OCI-LY1 (cell line): ENCODE data around the gene ECPAS.
"Not testable (repeated sequence)": the region's sequence is repeated elsewhere in the genome, so short reads cannot be mapped to it uniquely, and the experiment has no call there.

Source experiments
- H2AFZ ChIP-seq: fragments of 200-600 bp; sonication (generic), shearing (Covaris generic); 2 replicates; pipeline ENCODE4 v1.6.0; 2014; ENCODE audit warnings: antibody characterized with exemption, mild to moderate bottlenecking, low read length
- H3F3A ChIP-seq: fragments of 200-600 bp; sonication (generic), shearing (Covaris generic); 2 replicates; pipeline ENCODE4 v1.6.0; 2014; ENCODE audit warnings: mild to moderate bottlenecking, antibody characterized with exemption, low read length, moderate library complexity; ENCODE audit not compliant: insufficient read depth
- H3K27ac ChIP-seq: fragments of 200-600 bp; sonication (generic); 2 replicates; pipeline ENCODE4 v1.5.1; 2014; ENCODE audit warnings: low read length, mixed run types, mild to moderate bottlenecking, low read depth; ENCODE audit not compliant: poor library complexity, severe bottlenecking
- H3K27me3 ChIP-seq: fragments of 200-600 bp; sonication (generic); 2 replicates; pipeline ENCODE4 v1.6.0; 2014; ENCODE audit warnings: antibody characterized with exemption, mild to moderate bottlenecking, low read length, moderate library complexity; ENCODE audit not compliant: insufficient read depth
- H3K36me3 ChIP-seq: fragments of 200-600 bp; sonication (generic); 2 replicates; pipeline ENCODE4 v1.6.1; 2014; ENCODE audit warnings: mild to moderate bottlenecking, antibody characterized with exemption, low read length, moderate library complexity, mixed read lengths; ENCODE audit not compliant: insufficient read depth
- H3K4me1 ChIP-seq: fragments of 200-600 bp; sonication (generic); 2 replicates; pipeline ENCODE4 v1.5.1; 2014; ENCODE audit warnings: mild to moderate bottlenecking, low read length, moderate library complexity; ENCODE audit not compliant: insufficient read depth, severe bottlenecking
- H3K4me2 ChIP-seq: fragments of 200-600 bp; sonication (generic), shearing (Covaris generic); 2 replicates; pipeline ENCODE4 v1.6.1; 2014; ENCODE audit warnings: low read length
- H3K4me3 ChIP-seq: fragments of 200-600 bp; sonication (generic); 2 replicates; pipeline ENCODE4 v1.5.1; 2014; ENCODE audit warnings: low read length, low read depth, mild to moderate bottlenecking, mixed read lengths; ENCODE audit not compliant: poor library complexity, severe bottlenecking
- H3K79me2 ChIP-seq: fragments of 200-600 bp; shearing (Covaris generic); 2 replicates; pipeline ENCODE4 v1.6.1; 2016; ENCODE audit warnings: mixed run types, low read length, mixed read lengths; ENCODE audit not compliant: insufficient read depth
- H3K9ac ChIP-seq: fragments of 200-600 bp; sonication (generic), shearing (Covaris generic); 2 replicates; pipeline ENCODE4 v1.6.1; 2014; ENCODE audit warnings: mild to moderate bottlenecking, low read length, mixed read lengths
- H3K9me2 ChIP-seq: fragments of 200-600 bp; sonication (generic), shearing (Covaris generic); 2 replicates; pipeline ENCODE4 v1.6.1; 2014; ENCODE audit warnings: low read depth, mild to moderate bottlenecking, low read length, mixed read lengths
- H3K9me3 ChIP-seq: fragments of 200-600 bp; shearing (Covaris generic); 2 replicates; pipeline ENCODE4 v1.6.1; 2014; ENCODE audit warnings: low read length, mixed read lengths
- H4K20me1 ChIP-seq: fragments of 200-600 bp; sonication (generic), shearing (Covaris generic); 2 replicates; pipeline ENCODE4 v1.6.0; 2016; ENCODE audit warnings: mild to moderate bottlenecking, low read length; ENCODE audit not compliant: insufficient read depth
- CTCF ChIP-seq: fragments of 200-600 bp; sonication (generic), shearing (Covaris generic); IDR thresholded peaks from 2 replicates; pipeline ENCODE4 v1.5.1; 2017; ENCODE audit warnings: mild to moderate bottlenecking, antibody characterized with exemption, low read length, moderate library complexity, mixed read lengths
- EZH2 ChIP-seq: fragments of 200-600 bp; sonication (generic), shearing (Covaris generic); IDR thresholded peaks from 2 replicates; pipeline ENCODE4 v1.8.0; 2017; ENCODE audit warnings: borderline replicate concordance, mixed run types, mild to moderate bottlenecking, antibody characterized with exemption, low read length, moderate library complexity, mixed read lengths

ECPAS gene

GRCh38 chr9:111349766-111350165 lies 134.4 kb downstream of the ECPAS start:
- Histone ChIP-seq H2AFZ (no peak overlapping the region), H3K27me3 (no peaks in the 10 kb centered on the region), H4K20me1 (no peaks in the 10 kb centered on the region), H3K79me2 (no peaks in the 10 kb centered on the region), H3K9me2 (no peaks in the 10 kb centered on the region), H3K4me3 (no peak overlapping the region), H3F3A (no peaks in the 10 kb centered on the region), H3K4me2 (no peak overlapping the region), H3K36me3 (no peaks in the 10 kb centered on the region), H3K9ac (no peak overlapping the region), H3K4me1 (no peaks in the 10 kb centered on the region), H3K9me3 (no peaks in the 10 kb centered on the region), H3K27ac (no peak overlapping the region)
- TF ChIP-seq EZH2 (no peak), CTCF (no peak)

- H3K79me2 ChIP-seq: no peaks in the 10 kb centered on the region
- H3K9ac ChIP-seq: no peak overlapping the region
- no peaks in the 10 kb centered on the region for H3K9me2 ChIP-seq
- no peaks in the 10 kb centered on the region for H3K36me3 ChIP-seq
- H4K20me1 ChIP-seq: no peaks in the 10 kb centered on the region
- H2AFZ ChIP-seq: no peak overlapping the region
- TF ChIP-seq EZH2 (no peak), CTCF (no peak)
- H3K4me1 ChIP-seq: no peaks in the 10 kb centered on the region
- no peak overlapping the region for H3K27ac ChIP-seq
- no peaks in the 10 kb centered on the region for H3F3A ChIP-seq
- no peaks in the 10 kb centered on the region for H3K27me3 ChIP-seq
- H3K9me3 ChIP-seq: no peaks in the 10 kb centered on the region
- H3K4me2 ChIP-seq: no peak overlapping the region
- no peak overlapping the region for H3K4me3 ChIP-seq
These were observed 135.3 kb downstream of the ECPAS start for GRCh38 chr9:111348821-111349271.

- not testable (repeated sequence) for H3K4me2 ChIP-seq, H3K27ac ChIP-seq
These were observed 149.8 kb downstream of the ECPAS start for GRCh38 chr9:111334318-111334863.

GRCh38 chr9:111330124-111330523 lies 154.1 kb downstream of the ECPAS start, which contains the start of gene OR2K2:
OR2K2 (minus strand) TSS chr9:111330224; CDS start chr9:111328433, 1,791 bp downstream.
- Histone ChIP-seq H4K20me1 (no peaks in the 10 kb centered on the region), H3K4me3 (no peak within 1 kb of the TSS), H3K79me2 (no peaks in the 10 kb centered on the region), H3F3A (no peaks in the 10 kb centered on the region), H3K27ac (no peak within 1 kb of the TSS), H3K27me3 (no peaks in the 10 kb centered on the region), H3K9ac (no peak within 1 kb of the TSS), H3K9me3 (no peaks in the 10 kb centered on the region), H3K4me1 (no peaks in the 10 kb centered on the region), H3K9me2 (no peaks in the 10 kb centered on the region), H2AFZ (no peak within 1 kb of the TSS), H3K4me2 (no peak within 1 kb of the TSS), H3K36me3 (no peaks in the 10 kb centered on the region)
- TF ChIP-seq EZH2: no peak

More at GRCh38 chr9:111334318-111334863, 149.8 kb downstream of the ECPAS start:
- H3K27me3 ChIP-seq, H4K20me1 ChIP-seq, H3K36me3 ChIP-seq, H3K9me2 ChIP-seq, H3K79me2 ChIP-seq, H3K4me3 ChIP-seq, H3F3A ChIP-seq, H3K4me1 ChIP-seq, H3K9ac ChIP-seq, H2AFZ ChIP-seq, H3K9me3 ChIP-seq: not testable (repeated sequence)
